Left lung (tissue), 14 donors: ENCODE results near the gene ELAPOR1. TPM values are rescaled to one million over a fixed set of nuclear protein-coding genes. Genes with fewer than 3 reads are reported as not detected.
A peak's percentile ranks its signal among the peaks of the same experiment; 100 is the strongest.

ENCODE experiments used
- ATAC-seq: fragments of 200-7000 bp; cut with Tn5 transposase; one replicate; pipeline ENCODE4 v1.9.1; 2020; ENCODE audit warnings: moderate library complexity
- DNase-seq, 4 donors: peaks; one replicate each; pipeline ENCODE4 v3.0.0-alpha.2; 2013 to 2020
- H3K27ac ChIP-seq, 2 donors: fragments of 200-600 bp; sonication (generic) in 1 of 2; one replicate each; pipeline versions ENCODE4 v1.5.0 to v1.8.0; 2020 to 2021
- H3K27me3 ChIP-seq, 2 donors: fragments of 200-600 bp; sonication (generic) in 1 of 2; one replicate each; pipeline versions ENCODE4 v1.5.0 to v1.8.0; 2020 to 2021
- H3K36me3 ChIP-seq, 2 donors: fragments of 200-600 bp; sonication (generic) in 1 of 2; one replicate each; pipeline versions ENCODE4 v1.5.0 to v1.8.0; 2020 to 2021
- H3K4me1 ChIP-seq, 2 donors: fragments of 200-600 bp; one replicate each; pipeline ENCODE4 v1.8.0; 2021
- H3K4me3 ChIP-seq, 2 donors: fragments of 200-600 bp; sonication (generic) in 1 of 2; one replicate each; pipeline versions ENCODE4 v1.5.0 to v1.8.0; 2020 to 2021; ENCODE audit warnings: mild to moderate bottlenecking in 1 of 2
- H3K9me3 ChIP-seq, 2 donors: fragments of 200-600 bp; sonication (generic) in 1 of 2; one replicate each; pipeline versions ENCODE4 v1.5.0 to v1.8.0; 2020 to 2021
- intact Hi-C, 2 donors: fragments of 100-400 bp; cut with DNase I; formaldehyde crosslinking; loops; one replicate each; pipeline versions ENCODE4 v1.11.2 to v1.14.2; 2022
- long read RNA-seq, 12 donors: library from polyadenylated mRNA in 2 of 12; unstranded in 2 of 12; transcript quantifications; one replicate each; pipeline ENCODE4 v2.0.0 and lab custom pipeline, GENCODE V29; 2019 to 2026
- polyA plus RNA-seq, 6 donors: library from polyadenylated mRNA; unstranded; fragments of 120-200 nt; gene quantifications; one replicate each; pipeline ENCODE4 v1.2.1, GENCODE V29; 2013; ENCODE audit not compliant: insufficient read length in 6 of 6
- total RNA-seq, 2 donors: library from RNA; stranded (reverse); fragmentation: NEBNext Ultra II Directional; extraction: Animal tissue kit (Norgen Biotek cat#: 25700); gene quantifications; one replicate each; pipeline ENCODE4 v1.2.1, GENCODE V29; 2021
- TF ChIP-seq, protein P1 (sequence below), 2 donors: fragments of 200-600 bp; sonication (generic) in 1 of 2; IDR thresholded peaks; one replicate each; pipeline versions ENCODE4 v1.5.0 to v1.8.0; 2021; ENCODE audit warnings: antibody characterized with exemption in 2 of 2
- donor health status: DM: no; HTN: yes; CAD: no.
- donor health status: DM: no; HTN: no; CAD: no.

Gene ELAPOR1, protein sequence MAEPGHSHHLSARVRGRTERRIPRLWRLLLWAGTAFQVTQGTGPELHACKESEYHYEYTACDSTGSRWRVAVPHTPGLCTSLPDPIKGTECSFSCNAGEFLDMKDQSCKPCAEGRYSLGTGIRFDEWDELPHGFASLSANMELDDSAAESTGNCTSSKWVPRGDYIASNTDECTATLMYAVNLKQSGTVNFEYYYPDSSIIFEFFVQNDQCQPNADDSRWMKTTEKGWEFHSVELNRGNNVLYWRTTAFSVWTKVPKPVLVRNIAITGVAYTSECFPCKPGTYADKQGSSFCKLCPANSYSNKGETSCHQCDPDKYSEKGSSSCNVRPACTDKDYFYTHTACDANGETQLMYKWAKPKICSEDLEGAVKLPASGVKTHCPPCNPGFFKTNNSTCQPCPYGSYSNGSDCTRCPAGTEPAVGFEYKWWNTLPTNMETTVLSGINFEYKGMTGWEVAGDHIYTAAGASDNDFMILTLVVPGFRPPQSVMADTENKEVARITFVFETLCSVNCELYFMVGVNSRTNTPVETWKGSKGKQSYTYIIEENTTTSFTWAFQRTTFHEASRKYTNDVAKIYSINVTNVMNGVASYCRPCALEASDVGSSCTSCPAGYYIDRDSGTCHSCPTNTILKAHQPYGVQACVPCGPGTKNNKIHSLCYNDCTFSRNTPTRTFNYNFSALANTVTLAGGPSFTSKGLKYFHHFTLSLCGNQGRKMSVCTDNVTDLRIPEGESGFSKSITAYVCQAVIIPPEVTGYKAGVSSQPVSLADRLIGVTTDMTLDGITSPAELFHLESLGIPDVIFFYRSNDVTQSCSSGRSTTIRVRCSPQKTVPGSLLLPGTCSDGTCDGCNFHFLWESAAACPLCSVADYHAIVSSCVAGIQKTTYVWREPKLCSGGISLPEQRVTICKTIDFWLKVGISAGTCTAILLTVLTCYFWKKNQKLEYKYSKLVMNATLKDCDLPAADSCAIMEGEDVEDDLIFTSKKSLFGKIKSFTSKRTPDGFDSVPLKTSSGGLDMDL
- total RNA-seq = 1 to 10 TPM; 2.4 to 6.3 TPM
- 10 to 100 TPM in 4 of 6 donors, 1 to 10 TPM in 2; 7.3 to 14.2 (median 11.7) TPM for polyA plus RNA-seq
- long read RNA-seq, donor 1 = 0 reads
- long read RNA-seq, donor 2, full-length matches to known transcripts = 2 of 2 reads
- long read RNA-seq, donor 2, partial matches to known transcripts = 0 of 2 reads
- long read RNA-seq, donor 2, other reads (novel, unspliced or antisense) = 0 of 2 reads
- long read RNA-seq, donor 3 = 0 reads
- long read RNA-seq, donor 4, partial matches to known transcripts = 1 of 1 reads
- long read RNA-seq, donor 4, other reads (novel, unspliced or antisense) = 0 of 1 reads
- long read RNA-seq, donor 5, partial matches to known transcripts = 0 of 1 reads
- long read RNA-seq, donor 5, other reads (novel, unspliced or antisense) = 0 of 1 reads
- long read RNA-seq, donor 6 = 0 reads
- long read RNA-seq, donor 7, partial matches to known transcripts = 0 of 1 reads
- long read RNA-seq, donor 7, other reads (novel, unspliced or antisense) = 0 of 1 reads
- long read RNA-seq, donor 8, partial matches to known transcripts = 0 of 1 reads
- long read RNA-seq, donor 8, other reads (novel, unspliced or antisense) = 0 of 1 reads
- long read RNA-seq, donor 9 = 0 reads
- long read RNA-seq, donor 10, partial matches to known transcripts = 1 of 2 reads
- long read RNA-seq, donor 10, other reads (novel, unspliced or antisense) = 1 of 2 reads
- long read RNA-seq, donor 11 = 0 reads
- long read RNA-seq, donor 12 = 0 reads

DNA sequence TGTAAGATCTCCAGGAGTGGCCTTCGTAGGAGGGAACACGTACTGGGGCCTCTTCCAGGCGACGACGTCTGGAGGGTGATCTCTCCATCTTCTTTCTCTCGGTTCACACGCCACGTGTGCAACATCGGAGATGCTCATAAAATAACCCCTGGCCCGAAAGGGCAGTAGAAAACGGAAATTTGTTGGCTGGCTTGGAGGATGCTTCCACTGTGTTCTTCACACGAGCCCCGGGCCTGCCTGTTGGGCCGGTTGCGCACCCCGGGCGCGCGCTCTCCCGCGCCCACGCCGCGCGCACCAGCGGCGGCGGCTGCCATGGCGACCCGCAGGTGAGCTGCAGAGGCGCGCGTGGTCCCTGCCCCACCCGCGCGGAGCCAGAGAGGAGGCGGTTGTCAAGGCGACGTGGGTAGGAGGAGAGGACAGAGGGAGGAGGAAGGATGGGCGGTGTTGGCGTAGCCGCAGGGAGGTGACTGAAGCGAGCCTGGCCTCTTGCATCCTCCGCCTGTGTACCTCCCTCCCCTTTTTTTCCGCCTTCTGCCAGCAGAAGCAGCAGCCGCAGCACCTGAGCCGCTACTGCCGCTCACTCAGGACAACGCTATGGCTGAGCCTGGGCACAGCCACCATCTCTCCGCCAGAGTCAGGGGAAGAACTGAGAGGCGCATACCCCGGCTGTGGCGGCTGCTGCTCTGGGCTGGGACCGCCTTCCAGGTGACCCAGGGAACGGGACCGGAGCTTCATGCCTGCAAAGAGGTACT lies at the start of gene ELAPOR1:
Gene ELAPOR1 (plus strand): TSS at position 526 of the 752 bp plus-strand sequence. CDS start 69 bp downstream, at position 595.
- ATAC-seq (peak; percentile 58), DNase-seq (peak in 3 of 4 donors; percentile 46 to 83 (median 76))
- TF ChIP-seq, protein P1, sequence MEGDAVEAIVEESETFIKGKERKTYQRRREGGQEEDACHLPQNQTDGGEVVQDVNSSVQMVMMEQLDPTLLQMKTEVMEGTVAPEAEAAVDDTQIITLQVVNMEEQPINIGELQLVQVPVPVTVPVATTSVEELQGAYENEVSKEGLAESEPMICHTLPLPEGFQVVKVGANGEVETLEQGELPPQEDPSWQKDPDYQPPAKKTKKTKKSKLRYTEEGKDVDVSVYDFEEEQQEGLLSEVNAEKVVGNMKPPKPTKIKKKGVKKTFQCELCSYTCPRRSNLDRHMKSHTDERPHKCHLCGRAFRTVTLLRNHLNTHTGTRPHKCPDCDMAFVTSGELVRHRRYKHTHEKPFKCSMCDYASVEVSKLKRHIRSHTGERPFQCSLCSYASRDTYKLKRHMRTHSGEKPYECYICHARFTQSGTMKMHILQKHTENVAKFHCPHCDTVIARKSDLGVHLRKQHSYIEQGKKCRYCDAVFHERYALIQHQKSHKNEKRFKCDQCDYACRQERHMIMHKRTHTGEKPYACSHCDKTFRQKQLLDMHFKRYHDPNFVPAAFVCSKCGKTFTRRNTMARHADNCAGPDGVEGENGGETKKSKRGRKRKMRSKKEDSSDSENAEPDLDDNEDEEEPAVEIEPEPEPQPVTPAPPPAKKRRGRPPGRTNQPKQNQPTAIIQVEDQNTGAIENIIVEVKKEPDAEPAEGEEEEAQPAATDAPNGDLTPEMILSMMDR (IDR thresholded peaks at IDR 0.05) = no peak
- intact Hi-C loops = no loop called here
- Histone ChIP-seq H3K27ac (no peak within 1 kb of the TSS), H3K27me3 (peaks cover 11 to 43% of the 10 kb centered on the region in 2 donors), H3K9me3 (no peaks in the 10 kb centered on the region), H3K4me3 (peak within 1 kb of the TSS; percentile 19 to 32), H3K36me3 (no peaks in the 10 kb centered on the region), H3K4me1 (peaks cover 10 to 31% of the 10 kb centered on the region in 2 donors)

DNA sequence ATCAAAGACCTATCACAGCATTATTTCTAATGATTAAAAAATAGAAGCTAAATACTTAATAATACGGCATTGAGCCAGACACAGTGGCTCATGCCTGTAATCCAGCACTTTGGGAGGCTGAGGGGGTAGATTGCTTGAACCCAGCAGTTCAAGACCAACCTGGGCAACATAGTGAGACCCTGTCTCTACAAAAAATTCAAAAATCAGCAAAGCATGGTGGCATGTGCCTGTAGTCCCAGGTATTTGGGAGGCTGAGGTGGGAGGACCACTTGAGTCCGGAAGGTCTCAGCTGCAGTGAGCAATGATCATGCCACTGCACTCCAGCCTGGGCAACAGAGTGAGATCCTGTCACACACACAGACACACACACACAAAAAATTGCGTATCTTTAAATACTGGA lies 48.8 kb upstream of the ELAPOR1 start:
- Histone ChIP-seq H3K27me3 (no peaks in the 10 kb centered on the region), H3K36me3 (peaks cover 0 to 73% of the 10 kb centered on the region in 2 donors)
- ATAC-seq = no peak

DNA sequence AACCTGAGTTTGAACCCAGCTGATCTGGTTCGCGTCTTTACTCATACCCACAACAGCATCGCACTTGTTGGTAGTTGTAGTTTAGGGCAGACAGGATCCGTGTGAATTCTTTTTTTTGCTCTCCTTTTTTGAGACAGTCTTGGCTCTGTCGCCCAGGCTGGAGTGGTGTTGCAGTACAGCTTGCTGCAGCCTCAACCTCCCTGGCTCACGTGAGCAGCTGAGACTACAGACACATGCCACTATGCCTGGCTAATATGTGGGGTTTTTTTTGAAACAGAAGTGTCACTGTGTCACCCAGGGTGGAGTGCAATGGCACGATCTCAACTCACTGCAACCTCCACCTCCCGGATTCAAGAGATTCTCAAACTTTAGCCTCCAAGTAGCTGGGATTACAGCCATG lies 46.0 kb upstream of the ELAPOR1 start:
- peaks cover 0 to 7% of the 10 kb centered on the region in 2 donors for H3K4me1 ChIP-seq
- ATAC-seq = no peak
- DNase-seq = no peak
- peaks cover 0 to 81% of the 10 kb centered on the region in 2 donors for H3K36me3 ChIP-seq
- no peak overlapping the region for H3K27ac ChIP-seq
- TF ChIP-seq, protein P1 (IDR thresholded peaks at IDR 0.05) = no peak
- no peaks in the 10 kb centered on the region for H3K9me3 ChIP-seq
- no peaks in the 10 kb centered on the region for H3K27me3 ChIP-seq
- H3K4me3 ChIP-seq = no peak overlapping the region
- intact Hi-C loops = no loop called here

More for the DNA sequence above, 48.8 kb upstream of the ELAPOR1 start:
- TF ChIP-seq, protein P1 (IDR thresholded peaks at IDR 0.05) = no peak
- DNase-seq = no peak
- H3K9me3 ChIP-seq = no peaks in the 10 kb centered on the region
- H3K4me1 ChIP-seq = no peaks in the 10 kb centered on the region
- no peak overlapping the region for H3K4me3 ChIP-seq
- no peak overlapping the region for H3K27ac ChIP-seq
- intact Hi-C loops = no loop called here

DNA sequence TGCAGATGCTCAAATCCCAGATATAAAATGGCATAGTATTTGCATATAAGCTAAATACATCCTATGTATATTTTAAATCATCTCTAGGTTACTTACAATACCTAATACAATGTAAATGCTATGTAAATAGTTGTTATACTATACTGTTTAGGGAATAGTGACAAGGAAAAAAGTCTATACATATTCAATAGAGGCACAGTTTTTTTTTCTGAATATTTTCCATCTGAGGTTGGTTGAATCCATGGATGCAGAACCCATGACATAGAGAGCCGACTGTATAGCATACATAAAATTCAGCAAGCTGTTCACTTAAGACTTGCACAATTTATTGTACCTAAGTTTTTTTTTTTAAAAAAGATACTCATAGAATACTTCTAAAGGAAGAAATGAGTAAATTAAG lies 44.6 kb upstream of the ELAPOR1 start:
- Histone ChIP-seq H3K4me1 (peaks cover 0 to 14% of the 10 kb centered on the region in 2 donors), H3K36me3 (peaks cover 0 to 77% of the 10 kb centered on the region in 2 donors), H3K27ac (no peak overlapping the region), H3K9me3 (no peaks in the 10 kb centered on the region), H3K4me3 (no peak overlapping the region), H3K27me3 (no peaks in the 10 kb centered on the region)
- no peak for DNase-seq
- TF ChIP-seq, protein P1 (IDR thresholded peaks at IDR 0.05) = no peak
- intact Hi-C loops = no loop called here
- no peak for ATAC-seq
